OCI-LY3 (cell line): ENCODE results near the gene DYNC2LI1.

Experiments
- H2AFZ ChIP-seq: fragments of 200-600, 300-600 bp; shearing (Covaris generic); 2 replicates; pipeline ENCODE4 v1.6.0; 2014; ENCODE audit warnings: antibody characterized with exemption, low read depth, low read length
- H3K27ac ChIP-seq: fragments of 200-600, 300-600 bp; sonication (generic); 2 replicates; pipeline ENCODE4 v1.5.1; 2014; ENCODE audit warnings: mild to moderate bottlenecking, low read length, moderate library complexity, mixed read lengths
- H3K27me3 ChIP-seq: fragments of 200-600, 300-600 bp; sonication (generic); 2 replicates; pipeline ENCODE4 v1.6.1; 2014; ENCODE audit warnings: low read depth, low read length, mixed read lengths
- H3K36me3 ChIP-seq: fragments of 200-600, 300-600 bp; sonication (generic); replicated peaks from 2 replicates; pipeline ENCODE3; 2014; ENCODE audit warnings: low read depth, low read length, mixed read lengths
- H3K4me1 ChIP-seq: fragments of 300-600, 200-600 bp; sonication (generic); 2 replicates; pipeline ENCODE4 v1.6.1; 2014; ENCODE audit warnings: low read length, mixed read lengths
- H3K4me2 ChIP-seq: fragments of 200-600, 300-600 bp; sonication (generic); 2 replicates; pipeline ENCODE4 v1.6.1; 2014; ENCODE audit warnings: low read length, mixed read lengths
- H3K4me3 ChIP-seq: fragments of 300-600, 200-600 bp; sonication (generic); 2 replicates; pipeline ENCODE4 v1.5.1; 2014; ENCODE audit warnings: antibody characterized with exemption, mild to moderate bottlenecking, low read length, moderate library complexity
- H3K79me2 ChIP-seq: fragments of 300-600, 200-600 bp; shearing (Covaris generic); 2 replicates; pipeline ENCODE4 v1.6.1; 2014; ENCODE audit warnings: mild to moderate bottlenecking, low read length, mixed read lengths
- H3K9ac ChIP-seq: fragments of 300-600, 200-600 bp; shearing (Covaris generic); 2 replicates; pipeline ENCODE4 v1.6.0; 2014; ENCODE audit warnings: mild to moderate bottlenecking, low read length, moderate library complexity
- H3K9me3 ChIP-seq: fragments of 200-600, 300-600 bp; shearing (Covaris generic); 2 replicates; pipeline ENCODE4 v1.6.1; 2014; ENCODE audit warnings: low read length, mixed read lengths; ENCODE audit not compliant: insufficient read depth
- H4K20me1 ChIP-seq: fragments of 200-600, 300-600 bp; sonication (generic); 2 replicates; pipeline ENCODE4 v1.6.1; 2016; ENCODE audit warnings: low read length, mixed read lengths; ENCODE audit not compliant: insufficient read depth
- CTCF ChIP-seq: fragments of 200-600, 300-600 bp; sonication (generic); IDR thresholded peaks from 2 replicates; pipeline ENCODE4 v1.5.1; 2014; ENCODE audit warnings: antibody characterized with exemption, low read length, low read depth
- EZH2phosphoT487 ChIP-seq: fragments of 200-600 bp; shearing (Covaris generic); IDR thresholded peaks from 2 replicates; pipeline ENCODE4 v1.6.1; 2018; ENCODE audit warnings: antibody characterized with exemption, mixed run types, low read depth

The DYNC2LI1 gene

GRCh38 chr2:43796206-43796605 is 22.4 kb downstream of the DYNC2LI1 start:
- Histone ChIP-seq H4K20me1 (no peaks in the 10 kb centered on the region), H3K36me3 (no peaks in the 10 kb centered on the region), H3K27ac (no peak overlapping the region), H2AFZ (no peak overlapping the region), H3K27me3 (no peaks in the 10 kb centered on the region), H3K4me1 (no peaks in the 10 kb centered on the region), H3K4me2 (no peak overlapping the region), H3K9me3 (no peaks in the 10 kb centered on the region), H3K4me3 (no peak overlapping the region), H3K9ac (no peak overlapping the region), H3K79me2 (no peaks in the 10 kb centered on the region)
- no peak for TF ChIP-seq CTCF
- no peak for TF ChIP-seq EZH2phosphoT487

- no peaks in the 10 kb centered on the region for H3K9me3 ChIP-seq
- no peaks in the 10 kb centered on the region for H3K36me3 ChIP-seq
- TF ChIP-seq CTCF (peak; percentile 38), EZH2phosphoT487 (no peak)
Measured at GRCh38 chr2:43798300-43798699, 24.5 kb downstream of the DYNC2LI1 start.

GRCh38 chr2:43800894-43801293 is 27.1 kb downstream of the DYNC2LI1 start:
- no peaks in the 10 kb centered on the region for H3K79me2 ChIP-seq
- no peak overlapping the region for H3K4me3 ChIP-seq
- TF ChIP-seq CTCF (no peak), EZH2phosphoT487 (no peak)
- H2AFZ ChIP-seq: no peak overlapping the region
- H3K27ac ChIP-seq: no peak overlapping the region
- no peaks in the 10 kb centered on the region for H3K36me3 ChIP-seq
- no peaks in the 10 kb centered on the region for H3K9me3 ChIP-seq
- no peak overlapping the region for H3K4me2 ChIP-seq
- H3K4me1 ChIP-seq: no peaks in the 10 kb centered on the region
- no peak overlapping the region for H3K9ac ChIP-seq
- H4K20me1 ChIP-seq: no peaks in the 10 kb centered on the region
- H3K27me3 ChIP-seq: no peaks in the 10 kb centered on the region

More at GRCh38 chr2:43798300-43798699, 24.5 kb downstream of the DYNC2LI1 start:
- H3K4me1 ChIP-seq: no peaks in the 10 kb centered on the region
- no peak overlapping the region for H3K9ac ChIP-seq
- H3K27me3 ChIP-seq: no peaks in the 10 kb centered on the region
- no peaks in the 10 kb centered on the region for H4K20me1 ChIP-seq
- no peak overlapping the region for H2AFZ ChIP-seq
- H3K4me3 ChIP-seq: no peak overlapping the region
- no peak overlapping the region for H3K4me2 ChIP-seq
- no peaks in the 10 kb centered on the region for H3K79me2 ChIP-seq
- H3K27ac ChIP-seq: no peak overlapping the region

- Histone ChIP-seq H2AFZ (no peak overlapping the region), H3K27ac (no peak overlapping the region)
Measured at GRCh38 chr2:43802135-43802534, 28.3 kb downstream of the DYNC2LI1 start.

More at GRCh38 chr2:43802135-43802534, 28.3 kb downstream of the DYNC2LI1 start:
- H3K79me2 ChIP-seq: no peaks in the 10 kb centered on the region
- no peak overlapping the region for H3K9ac ChIP-seq
- H3K4me2 ChIP-seq: no peak overlapping the region
- TF ChIP-seq CTCF (no peak), EZH2phosphoT487 (no peak)
- H3K27me3 ChIP-seq: no peaks in the 10 kb centered on the region
- H3K4me3 ChIP-seq: no peak overlapping the region
- no peaks in the 10 kb centered on the region for H3K9me3 ChIP-seq
- no peaks in the 10 kb centered on the region for H4K20me1 ChIP-seq
- no peaks in the 10 kb centered on the region for H3K36me3 ChIP-seq
- no peaks in the 10 kb centered on the region for H3K4me1 ChIP-seq
